Measurements from ENCODE around the gene NFXL1. TPM values are rescaled to one million over a fixed set of nuclear protein-coding genes. Genes with fewer than 3 reads are reported as not detected.

NFXL1 gene
- polyA plus RNA-seq, 1 donor (not counting 4 experiments of a cell fraction or from before 2014, with no cell fraction given) = 16.5 TPM

DNA sequence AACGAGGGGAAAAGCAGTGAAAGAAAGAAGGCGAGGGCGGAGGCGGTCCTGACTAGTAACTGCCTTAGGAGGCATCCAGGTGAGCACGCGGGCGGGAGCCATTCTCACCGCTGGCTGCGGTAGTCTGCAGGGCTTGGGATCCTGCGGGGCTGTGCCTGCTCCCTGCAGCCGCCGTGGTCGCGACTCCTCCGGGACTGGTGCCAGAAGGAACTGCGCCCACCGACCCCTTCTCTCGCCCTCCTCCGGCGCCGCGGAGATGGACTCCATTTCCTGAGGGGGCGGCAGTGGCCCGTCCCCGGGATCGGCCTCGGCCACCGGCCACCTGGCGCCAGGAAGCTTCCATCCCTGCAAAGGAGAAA lies 543 bp downstream of the NFXL1 start:
- Histone ChIP-seq H3K9me3 (ENCODE audit: control insufficient read depth, low read depth, low read length) (no peaks in the 10 kb centered on the region), H2AFZ (ENCODE audit: control insufficient read depth, low read length) (peak overlapping the region; percentile 96), H3K4me1 (ENCODE audit: control insufficient read depth, extremely low read depth, insufficient read depth, low read length) (peaks cover 10% of the 10 kb centered on the region), H3K79me2 (ENCODE audit: control insufficient read depth, insufficient read depth, low read length) (peaks cover 41% of the 10 kb centered on the region), H4K20me1 (ENCODE audit: control insufficient read depth, extremely low read depth, insufficient read depth, low read length) (no peaks in the 10 kb centered on the region), H3K9me1 (ENCODE audit: control insufficient read depth, extremely low read depth, insufficient read depth, low read length) (no peaks in the 10 kb centered on the region), H3K36me3 (ENCODE audit: control insufficient read depth in 2 of 2, extremely low read depth in 1 of 2, insufficient read depth in 2 of 2, low read length in 2 of 2) (peaks cover 0 to 20% of the 10 kb centered on the region in 2 experiments), H3K27me3 (ENCODE audit: control insufficient read depth, extremely low read depth, insufficient read depth, low read length) (no peaks in the 10 kb centered on the region), H3K4me3 (ENCODE audit: control insufficient read depth in 2 of 3, extremely low read depth in 1 of 3, insufficient read depth in 2 of 3, low read depth in 1 of 3, low read length in 3 of 3) (peak overlapping the region; percentile 58 to 82 (median 75)), H3K4me2 (ENCODE audit: control insufficient read depth, extremely low read depth, insufficient read depth, low read depth, low read length) (peak overlapping the region; percentile 86), H3K27ac (ENCODE audit: control insufficient read depth, insufficient read depth, low read length) (peak overlapping the region; percentile 92), H3K9ac (ENCODE audit: control insufficient read depth, extremely low read depth, insufficient read depth, low read length) (peak overlapping the region; percentile 92)
- FAIRE-seq (no peak), DNase-seq (ENCODE audit: low read depth, low spot score) (no peak)
- dilution Hi-C loops (cut with MboI; ENCODE audit: extremely low pct_ligation_motif_present, low sequenced_read_pairs) = no loop called here
- no peak for TF ChIP-seq EZH2 (IDR thresholded peaks at IDR 0.05; ENCODE audit: low read length)
- TF ChIP-seq, protein P1, sequence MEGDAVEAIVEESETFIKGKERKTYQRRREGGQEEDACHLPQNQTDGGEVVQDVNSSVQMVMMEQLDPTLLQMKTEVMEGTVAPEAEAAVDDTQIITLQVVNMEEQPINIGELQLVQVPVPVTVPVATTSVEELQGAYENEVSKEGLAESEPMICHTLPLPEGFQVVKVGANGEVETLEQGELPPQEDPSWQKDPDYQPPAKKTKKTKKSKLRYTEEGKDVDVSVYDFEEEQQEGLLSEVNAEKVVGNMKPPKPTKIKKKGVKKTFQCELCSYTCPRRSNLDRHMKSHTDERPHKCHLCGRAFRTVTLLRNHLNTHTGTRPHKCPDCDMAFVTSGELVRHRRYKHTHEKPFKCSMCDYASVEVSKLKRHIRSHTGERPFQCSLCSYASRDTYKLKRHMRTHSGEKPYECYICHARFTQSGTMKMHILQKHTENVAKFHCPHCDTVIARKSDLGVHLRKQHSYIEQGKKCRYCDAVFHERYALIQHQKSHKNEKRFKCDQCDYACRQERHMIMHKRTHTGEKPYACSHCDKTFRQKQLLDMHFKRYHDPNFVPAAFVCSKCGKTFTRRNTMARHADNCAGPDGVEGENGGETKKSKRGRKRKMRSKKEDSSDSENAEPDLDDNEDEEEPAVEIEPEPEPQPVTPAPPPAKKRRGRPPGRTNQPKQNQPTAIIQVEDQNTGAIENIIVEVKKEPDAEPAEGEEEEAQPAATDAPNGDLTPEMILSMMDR (optimal IDR thresholded peaks at IDR 0.05 in 1 of 3, IDR thresholded peaks at IDR 0.05 in 1 of 3, conservative IDR thresholded peaks at IDR 0.05 in 1 of 3; ENCODE audit: extremely low read depth in 1 of 3, insufficient read depth in 2 of 3, low read length in 3 of 3) = no peak

DNA sequence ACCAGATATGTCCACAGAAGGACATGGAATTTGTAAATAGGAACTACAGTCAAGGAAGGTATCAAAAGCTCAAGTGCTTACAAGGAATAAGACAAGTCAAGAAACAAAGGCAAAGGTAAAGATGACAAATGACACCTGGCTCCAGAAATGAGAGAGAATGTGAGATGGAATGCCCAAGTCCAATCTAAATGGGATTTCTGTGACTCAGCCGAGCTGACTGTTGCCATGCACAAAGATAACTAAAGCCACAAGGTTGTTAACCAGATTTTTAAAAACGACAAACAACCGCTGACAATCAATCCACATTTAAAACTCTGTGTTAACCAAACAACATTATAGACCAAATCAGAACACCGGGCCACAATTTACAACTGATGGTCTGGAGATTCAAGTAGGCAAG lies 1.1 kb downstream of the NFXL1 start:
- H3K27ac ChIP-seq (ENCODE audit: control insufficient read depth, insufficient read depth, low read length) = peak overlapping the region; percentile 92
- peak; percentile 67 for FAIRE-seq
- no peaks in the 10 kb centered on the region for H3K9me3 ChIP-seq (ENCODE audit: control insufficient read depth, low read depth, low read length)
- TF ChIP-seq, protein P1 (optimal IDR thresholded peaks at IDR 0.05 in 1 of 3, IDR thresholded peaks at IDR 0.05 in 1 of 3, conservative IDR thresholded peaks at IDR 0.05 in 1 of 3; ENCODE audit: extremely low read depth in 1 of 3, insufficient read depth in 2 of 3, low read length in 3 of 3) = no peak
- TF ChIP-seq EZH2 (IDR thresholded peaks at IDR 0.05; ENCODE audit: low read length) = no peak
- H3K36me3 ChIP-seq (ENCODE audit: control insufficient read depth in 2 of 2, extremely low read depth in 1 of 2, insufficient read depth in 2 of 2, low read length in 2 of 2) = peaks cover 0 to 22% of the 10 kb centered on the region in 2 experiments
- dilution Hi-C loops (cut with MboI; ENCODE audit: extremely low pct_ligation_motif_present, low sequenced_read_pairs) = no loop called here
- H3K4me3 ChIP-seq (ENCODE audit: control insufficient read depth in 2 of 3, extremely low read depth in 1 of 3, insufficient read depth in 2 of 3, low read depth in 1 of 3, low read length in 3 of 3) = peak overlapping the region; percentile 58 to 82 (median 75)
- no peak for DNase-seq (ENCODE audit: low read depth, low spot score)
- no peaks in the 10 kb centered on the region for H4K20me1 ChIP-seq (ENCODE audit: control insufficient read depth, extremely low read depth, insufficient read depth, low read length)
- peaks cover 43% of the 10 kb centered on the region for H3K79me2 ChIP-seq (ENCODE audit: control insufficient read depth, insufficient read depth, low read length)
- no peaks in the 10 kb centered on the region for H3K9me1 ChIP-seq (ENCODE audit: control insufficient read depth, extremely low read depth, insufficient read depth, low read length)
- H3K27me3 ChIP-seq (ENCODE audit: control insufficient read depth, extremely low read depth, insufficient read depth, low read length) = no peaks in the 10 kb centered on the region
- peak overlapping the region; percentile 92 for H3K9ac ChIP-seq (ENCODE audit: control insufficient read depth, extremely low read depth, insufficient read depth, low read length)
- H2AFZ ChIP-seq (ENCODE audit: control insufficient read depth, low read length) = peak overlapping the region; percentile 96
- peaks cover 10% of the 10 kb centered on the region for H3K4me1 ChIP-seq (ENCODE audit: control insufficient read depth, extremely low read depth, insufficient read depth, low read length)
- peak overlapping the region; percentile 86 for H3K4me2 ChIP-seq (ENCODE audit: control insufficient read depth, extremely low read depth, insufficient read depth, low read depth, low read length)
